HS-5 (cell line): ENCODE data around the gene ZNF473.

ENCODE experiments used
- DNase-seq: peaks from one replicate; pipeline ENCODE4 v3.0.0-alpha.2; 2012; ENCODE audit warnings: low read depth

ZNF473 gene

DNA sequence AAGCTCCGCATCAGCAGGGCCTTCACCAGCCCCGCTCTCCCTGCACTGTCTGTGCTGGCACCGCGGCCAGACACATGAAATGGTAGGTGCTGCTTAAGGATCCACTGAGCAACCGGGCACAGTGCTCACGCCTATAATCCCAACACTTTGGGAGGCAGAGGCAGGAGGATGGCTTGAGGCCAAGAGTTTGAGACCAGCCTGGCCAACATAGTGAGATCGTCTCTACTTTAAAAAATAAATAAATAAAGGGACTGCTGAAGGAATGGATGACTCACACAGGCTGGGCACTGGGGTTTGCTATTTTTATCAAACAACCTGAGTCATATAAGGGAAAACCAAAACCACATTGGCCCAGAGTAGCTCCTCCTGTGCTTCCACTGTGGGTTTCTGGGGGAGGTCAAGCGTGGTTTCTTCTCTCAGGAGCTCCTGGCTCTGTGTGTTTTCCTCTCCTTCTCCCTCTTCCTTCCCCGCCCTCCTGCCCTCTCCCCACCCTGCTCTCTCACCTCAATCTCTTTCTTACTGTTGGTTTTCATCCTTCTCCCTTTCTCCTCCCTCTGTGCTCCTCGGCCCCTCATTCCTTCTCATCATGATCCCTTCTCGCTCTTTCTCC, 21.9 kb upstream of the ZNF473 start:
- peak; percentile 92 for DNase-seq

DNA sequence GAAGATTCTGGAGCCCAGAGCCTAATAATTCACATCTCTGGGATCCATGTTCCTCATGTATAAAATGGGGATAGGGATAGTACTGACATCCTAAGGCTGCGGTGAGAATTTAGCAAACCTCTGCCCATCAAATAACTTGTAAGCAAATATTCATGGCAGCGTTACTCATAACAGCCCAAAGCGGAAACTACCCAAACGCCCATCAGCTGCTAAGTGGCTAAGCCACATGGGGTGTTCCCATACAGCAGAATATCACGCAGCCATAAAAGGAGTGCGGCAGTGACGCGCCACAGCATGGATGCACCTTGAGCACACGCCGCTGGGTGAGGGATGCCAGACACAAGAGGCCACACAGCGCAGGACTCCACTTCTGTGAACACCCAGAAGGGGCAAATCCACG, 20.4 kb upstream of the ZNF473 start:
- DNase-seq: no peak

DNA sequence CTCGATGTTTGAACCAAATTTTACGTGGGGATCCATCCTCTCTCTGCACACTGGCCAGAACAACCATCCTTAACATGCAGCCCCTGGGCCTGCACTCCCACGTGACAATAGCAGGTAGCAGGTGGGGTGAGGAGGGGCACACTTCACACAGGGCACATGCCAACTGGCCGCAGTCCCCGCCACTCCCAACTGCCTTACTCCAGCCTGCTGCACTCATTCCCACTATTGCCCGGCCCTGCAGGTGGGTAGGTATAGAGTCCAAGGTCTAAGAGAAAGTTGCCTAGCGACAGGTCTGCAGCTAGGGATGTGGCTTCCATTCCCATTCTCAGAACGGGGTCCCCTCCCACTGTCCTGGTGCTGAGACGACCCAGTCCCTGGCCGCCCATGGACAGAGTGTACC, 18.6 kb upstream of the ZNF473 start:
- no peak for DNase-seq

DNA sequence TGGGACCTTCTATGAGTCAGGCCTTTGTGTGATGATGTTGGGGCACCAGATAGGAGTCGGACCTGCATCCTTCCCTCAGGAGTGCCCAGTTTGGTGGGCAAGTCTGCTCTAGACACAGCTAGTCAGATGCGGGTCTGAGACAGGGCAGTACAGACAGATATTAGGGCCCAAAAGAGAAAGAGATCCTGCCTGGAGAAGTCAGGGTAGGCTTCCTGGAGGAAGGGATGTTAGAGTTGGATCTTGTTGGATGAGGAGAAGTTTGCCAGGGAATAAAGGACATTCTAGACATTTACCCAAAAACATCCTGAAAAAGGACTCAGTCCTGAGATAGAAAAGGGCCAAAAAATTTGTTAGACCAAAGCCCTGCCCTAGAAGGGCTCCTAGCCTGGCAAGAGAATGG, 17.9 kb upstream of the ZNF473 start:
- no peak for DNase-seq

DNA sequence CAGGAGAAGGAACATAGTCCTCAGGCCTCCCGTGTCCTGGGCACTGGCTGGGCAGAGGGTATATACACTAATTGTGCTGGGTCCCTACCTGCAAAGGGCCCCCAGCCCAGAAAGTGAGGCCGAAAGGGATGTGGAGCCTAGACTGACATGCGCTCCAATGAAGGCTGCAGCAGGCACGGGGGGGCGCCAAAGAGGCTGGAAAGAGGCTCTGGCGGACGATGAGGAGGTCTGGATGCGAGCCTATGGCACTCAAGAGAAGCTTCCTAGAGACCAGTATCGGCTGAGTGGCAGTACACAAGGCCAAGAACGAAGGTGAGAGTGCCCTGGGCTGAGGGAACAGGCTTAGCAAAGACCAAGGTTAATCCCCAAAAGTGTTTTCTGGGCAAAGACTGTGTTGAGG, 17.3 kb upstream of the ZNF473 start:
- no peak for DNase-seq

DNA sequence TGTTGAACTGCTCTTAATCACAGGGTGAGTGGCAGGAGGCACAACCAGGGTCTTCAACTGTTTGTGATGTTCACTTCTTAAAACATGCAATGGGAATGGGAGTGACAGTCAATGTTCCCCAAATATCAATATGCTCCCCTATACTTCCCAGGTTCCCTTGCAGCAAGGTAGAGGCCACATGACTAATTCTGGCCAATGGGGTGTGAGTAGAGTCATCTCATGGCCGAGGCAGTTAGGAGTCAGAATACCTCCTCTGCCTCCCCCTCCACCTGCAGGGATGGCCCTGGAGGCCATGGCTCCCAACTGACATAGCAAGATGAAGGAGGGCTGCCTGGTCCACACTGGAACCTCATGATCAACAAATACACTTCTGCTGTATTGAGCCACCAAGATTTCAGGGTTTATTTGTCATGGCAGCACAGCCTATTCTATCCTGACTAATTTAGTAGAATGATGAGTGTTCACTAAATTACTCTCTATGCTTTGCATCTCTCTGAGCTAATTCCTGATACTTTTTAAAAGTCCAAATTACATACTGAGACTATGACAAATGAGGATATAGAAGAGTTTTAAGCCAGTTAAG, 9.5 kb upstream of the ZNF473 start:
- no peak for DNase-seq

DNA sequence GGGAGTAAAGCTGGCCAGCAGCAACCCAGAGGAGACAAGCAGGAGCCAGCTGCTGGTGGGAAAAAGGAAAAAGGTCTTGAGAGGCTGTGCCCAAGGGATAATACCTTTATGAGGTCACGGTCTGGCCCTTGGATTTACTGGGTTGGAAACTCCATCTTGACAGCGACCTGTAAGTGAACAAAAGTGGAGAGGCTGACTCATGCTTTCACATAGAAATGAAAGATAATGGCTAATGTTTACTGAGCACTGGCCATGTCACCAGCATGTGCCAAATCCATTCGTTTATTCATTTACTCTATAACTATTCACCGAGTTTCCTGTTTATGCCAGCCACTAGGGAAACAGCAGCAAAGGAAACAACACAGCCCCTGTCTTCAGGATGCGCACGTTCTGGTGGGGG, 5.3 kb upstream of the ZNF473 start:
- DNase-seq: no peak

DNA sequence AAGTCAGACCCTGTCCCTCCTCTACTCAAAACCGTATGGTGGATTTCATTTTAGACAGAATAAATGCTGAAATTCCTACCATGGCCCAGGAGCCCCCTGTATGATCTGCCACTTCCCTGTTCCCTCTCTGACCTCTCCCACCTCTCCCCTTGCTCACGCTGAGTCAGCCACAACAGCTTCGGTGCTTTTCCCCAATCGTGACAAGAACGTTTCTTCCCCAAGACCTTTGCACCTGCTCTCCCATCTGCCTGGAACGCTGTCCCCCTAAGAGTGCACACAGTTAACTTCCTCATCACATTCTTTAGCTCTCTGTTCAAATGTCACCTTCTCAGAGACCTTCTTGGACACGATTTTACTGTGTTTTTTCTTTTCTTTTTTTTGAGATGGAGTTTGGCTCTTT, 3.0 kb upstream of the ZNF473 start:
- DNase-seq: no peak

DNA sequence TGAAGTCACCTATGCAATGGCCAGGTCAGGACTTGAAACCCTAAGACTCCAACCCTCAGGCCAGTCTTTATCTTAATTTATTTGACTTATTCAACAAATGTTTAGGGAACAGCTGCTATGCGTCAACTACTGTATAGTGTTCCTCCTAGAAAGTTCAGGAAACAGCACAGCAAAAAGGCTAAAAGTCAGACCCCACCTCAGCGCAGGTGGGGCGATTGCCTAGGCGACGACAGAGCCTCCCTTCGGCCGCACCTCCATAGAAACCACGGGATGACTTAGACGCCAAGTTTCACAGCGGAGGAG, 1.1 kb upstream of the ZNF473 start:
- DNase-seq: no peak

DNA sequence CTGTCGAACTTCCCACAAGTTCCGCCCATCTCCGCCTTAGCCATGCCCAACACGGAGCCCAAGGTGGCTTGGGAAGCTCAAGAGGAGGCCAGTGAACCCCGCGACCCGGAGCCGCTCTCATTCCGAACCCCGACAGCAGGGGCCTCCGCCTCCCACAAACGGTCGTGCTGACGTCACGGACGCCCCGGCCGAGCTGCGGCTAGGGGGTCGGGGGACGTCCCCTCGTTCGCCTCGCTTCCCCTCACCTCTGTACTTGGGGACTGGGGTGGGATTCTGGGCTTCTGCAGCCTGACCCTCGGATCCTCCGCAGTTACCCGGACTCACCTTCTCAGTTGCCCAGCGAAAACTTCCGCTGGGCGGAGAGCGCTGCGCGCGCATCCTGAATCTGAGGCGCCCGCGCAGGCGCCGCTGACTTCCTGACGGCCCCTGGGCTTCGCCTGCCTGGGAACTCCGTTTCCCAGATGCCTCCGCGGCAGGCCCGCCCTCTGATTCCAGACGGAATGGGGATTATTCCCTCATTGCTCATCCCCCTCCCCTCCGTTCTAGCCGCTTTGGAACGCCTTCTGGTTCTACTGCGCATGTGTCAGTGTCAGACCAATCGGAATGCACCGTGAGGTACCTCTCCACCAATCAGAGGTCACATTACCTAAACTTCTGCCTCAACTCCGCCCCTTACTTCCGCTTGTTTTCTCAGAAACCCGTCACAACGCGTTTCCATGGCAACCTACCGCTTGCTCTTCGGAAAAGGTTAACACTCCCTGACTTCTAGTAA, 597 bp upstream of the ZNF473 start, which contains the start of gene VRK3:
VRK3 (minus strand) TSS at position 351 of the 772 bp plus-strand sequence. CDS start 9,210 bp downstream, outside the sequence.
- peak; percentile 100 for DNase-seq

DNA sequence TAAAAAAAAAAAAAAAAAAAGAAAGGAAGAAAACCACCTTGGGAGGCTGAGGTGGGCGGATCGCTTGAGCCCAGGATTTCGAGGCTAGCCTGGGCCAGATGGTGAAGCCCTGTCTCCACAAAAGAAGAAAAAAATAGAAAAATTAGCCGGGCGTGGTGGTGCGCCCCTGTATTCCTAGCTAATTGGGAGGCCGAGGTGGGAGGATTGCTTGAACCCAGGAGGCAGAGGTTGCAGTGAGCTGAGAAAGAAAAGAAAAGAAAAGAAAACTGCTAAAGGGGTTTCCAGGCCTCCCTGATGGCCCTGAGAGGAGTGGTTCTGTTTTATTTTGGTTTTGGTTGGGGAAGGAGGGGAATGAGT, 723 bp downstream of the ZNF473 start:
- DNase-seq: no peak

DNA sequence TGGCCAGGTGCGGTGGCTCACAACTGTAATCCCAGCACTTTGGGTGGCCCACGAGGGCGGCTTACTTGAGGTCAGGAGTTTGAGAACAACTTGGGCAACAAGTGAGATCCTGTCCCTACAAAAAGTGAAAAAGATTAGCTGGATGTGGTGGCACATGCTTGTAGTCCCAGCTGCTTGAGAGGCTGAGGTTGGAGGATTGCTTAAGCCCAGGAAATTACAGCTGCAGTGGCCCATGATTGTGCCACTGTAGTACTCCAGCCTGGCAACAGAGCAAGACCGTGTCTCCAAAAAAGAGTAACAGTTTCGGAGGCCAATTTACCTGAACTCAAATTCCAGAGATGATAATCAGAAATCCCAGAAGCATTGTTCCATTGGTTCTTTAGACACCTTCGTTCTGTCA, 4.4 kb downstream of the ZNF473 start:
- no peak for DNase-seq

DNA sequence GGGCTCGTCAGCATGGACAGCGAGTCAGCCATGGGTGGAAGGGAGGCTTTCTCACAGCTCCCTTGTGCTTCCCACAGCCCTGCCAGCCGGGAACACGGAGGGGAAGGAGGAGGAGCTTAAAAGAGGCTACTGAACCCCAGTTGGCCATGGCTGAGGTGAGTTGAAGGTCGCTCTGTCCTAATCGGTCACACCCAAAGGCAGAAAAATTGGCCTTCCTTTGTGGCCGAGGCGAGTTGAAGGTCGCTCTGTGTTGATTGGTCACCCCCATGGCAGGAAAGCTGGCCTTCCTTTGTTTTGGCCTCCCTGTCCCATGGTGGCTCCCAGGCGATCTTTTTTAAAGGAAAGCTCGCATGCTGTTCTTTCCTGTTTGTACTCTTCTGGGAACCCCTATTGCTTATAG, 5.1 kb downstream of the ZNF473 start:
- no peak for DNase-seq

DNA sequence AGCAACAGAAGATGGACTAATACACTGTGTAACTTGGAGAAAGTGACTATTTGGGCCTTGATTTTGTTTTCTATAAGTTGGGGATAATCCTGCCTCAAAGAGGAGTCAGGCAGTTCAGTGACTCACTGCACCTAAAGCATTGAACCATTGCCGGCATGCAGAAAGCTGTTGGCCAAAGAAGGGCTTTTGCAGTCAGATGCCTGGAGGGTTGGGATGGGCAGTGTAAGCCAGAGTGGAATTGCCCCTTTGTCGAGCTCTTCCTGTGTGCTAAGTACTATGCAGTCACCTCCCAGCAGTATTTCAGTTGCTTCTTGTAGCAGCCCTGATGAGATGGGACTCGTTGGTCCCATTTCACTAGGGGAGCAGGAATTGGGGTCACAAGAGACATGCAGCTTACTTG, 11.1 kb downstream of the ZNF473 start:
- no peak for DNase-seq

DNA sequence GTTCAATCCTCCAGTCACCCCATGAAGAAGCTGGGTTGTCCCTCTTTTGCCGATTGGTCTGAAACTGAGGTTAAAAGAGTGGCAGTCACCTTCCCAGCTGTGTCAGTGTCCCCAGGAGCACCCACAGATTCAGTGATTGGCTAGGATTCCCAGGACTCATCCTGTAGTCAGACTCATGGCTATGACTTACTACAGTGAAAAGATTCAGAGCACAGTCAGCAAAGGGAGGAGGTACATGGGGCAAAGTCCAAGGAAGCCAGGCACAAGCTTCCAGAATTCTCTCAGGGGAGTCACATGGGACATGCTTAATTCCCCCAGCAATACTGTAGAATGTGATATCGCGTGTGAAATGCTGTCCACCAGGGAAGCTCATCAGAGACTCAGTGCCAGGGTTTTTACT, 14.2 kb downstream of the ZNF473 start:
- DNase-seq: no peak

DNA sequence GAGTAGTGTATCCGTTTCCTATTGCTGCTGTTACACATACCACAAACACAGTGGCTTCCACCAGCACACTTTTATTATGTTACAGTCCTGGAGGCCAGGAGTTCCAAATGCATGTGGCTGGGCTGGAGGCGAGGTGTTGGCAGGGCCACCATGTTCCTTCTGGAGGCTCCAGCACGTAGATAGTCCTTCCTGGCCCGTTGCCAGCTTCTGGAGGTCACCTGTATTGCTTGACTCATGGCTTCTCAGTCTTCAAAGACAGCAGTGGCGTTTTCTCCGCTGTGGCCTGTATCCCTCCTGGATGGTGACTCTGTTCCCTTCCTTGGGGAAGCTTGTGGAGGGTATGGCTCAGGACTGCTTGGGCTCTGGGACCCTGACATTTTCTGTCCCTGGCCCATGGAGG, 15.2 kb downstream of the ZNF473 start:
- DNase-seq: no peak

DNA sequence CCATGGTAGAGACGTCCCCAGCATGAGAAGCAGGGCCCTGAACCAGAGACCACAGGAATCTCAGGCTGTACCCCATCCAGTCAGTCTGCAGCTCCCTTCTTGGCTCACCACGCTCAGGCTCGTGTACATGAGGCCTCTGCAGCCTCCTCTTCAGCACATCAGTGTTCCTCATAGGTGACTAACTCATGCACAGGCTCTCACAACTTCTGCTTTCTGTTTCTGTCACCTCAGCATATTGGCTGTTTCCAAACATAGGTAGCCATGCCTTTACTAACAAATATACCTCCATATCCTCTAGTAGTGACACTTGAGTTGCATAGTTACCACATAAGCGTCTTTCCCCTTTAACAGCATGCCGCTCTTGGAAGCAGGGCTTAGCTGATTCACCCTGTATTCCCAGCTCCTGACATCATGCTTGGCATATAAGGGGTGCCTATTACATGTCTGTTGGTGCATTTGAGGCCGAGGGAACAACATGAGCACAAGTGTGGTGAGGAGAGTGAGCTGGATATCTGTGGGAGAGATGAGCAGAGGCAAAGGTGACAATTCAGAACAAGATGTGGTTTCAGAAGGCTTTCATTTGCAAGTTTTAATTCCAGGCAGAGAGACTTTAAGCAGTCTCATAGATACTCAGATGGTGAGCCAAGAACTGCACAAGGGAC, 16.7 kb downstream of the ZNF473 start:
- no peak for DNase-seq

DNA sequence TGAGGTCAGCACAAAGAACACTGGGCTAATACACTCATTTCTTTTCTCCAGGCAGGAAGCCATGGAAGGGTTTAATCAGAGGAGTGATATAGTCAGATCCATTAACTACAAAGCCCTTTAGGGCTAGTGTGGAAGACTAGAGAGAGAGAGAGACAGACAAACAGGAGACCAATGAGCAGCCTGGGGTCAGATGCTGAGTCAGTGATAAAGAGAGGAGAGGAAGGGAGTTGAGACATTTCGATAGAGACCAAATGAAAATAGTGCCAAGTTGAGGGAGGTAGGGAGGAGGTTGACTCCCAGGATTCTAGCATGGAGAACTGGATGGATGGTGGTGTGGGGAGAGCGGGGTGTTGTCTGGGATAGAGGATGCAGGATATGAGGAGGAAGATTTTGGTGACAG, 18.2 kb downstream of the ZNF473 start:
- no peak for DNase-seq

DNA sequence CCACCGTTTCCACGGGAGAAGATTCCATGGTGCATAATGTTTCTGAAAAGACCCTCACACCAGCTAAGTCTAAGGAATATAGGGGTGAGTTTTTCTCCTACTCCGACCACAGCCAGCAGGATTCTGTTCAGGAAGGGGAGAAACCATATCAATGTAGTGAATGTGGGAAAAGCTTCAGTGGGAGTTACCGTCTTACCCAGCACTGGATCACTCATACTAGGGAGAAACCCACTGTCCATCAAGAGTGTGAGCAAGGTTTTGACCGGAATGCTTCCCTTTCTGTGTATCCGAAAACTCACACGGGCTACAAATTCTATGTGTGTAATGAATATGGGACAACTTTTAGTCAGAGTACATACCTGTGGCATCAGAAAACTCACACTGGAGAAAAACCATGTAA, 19.1 kb downstream of the ZNF473 start:
- no peak for DNase-seq

DNA sequence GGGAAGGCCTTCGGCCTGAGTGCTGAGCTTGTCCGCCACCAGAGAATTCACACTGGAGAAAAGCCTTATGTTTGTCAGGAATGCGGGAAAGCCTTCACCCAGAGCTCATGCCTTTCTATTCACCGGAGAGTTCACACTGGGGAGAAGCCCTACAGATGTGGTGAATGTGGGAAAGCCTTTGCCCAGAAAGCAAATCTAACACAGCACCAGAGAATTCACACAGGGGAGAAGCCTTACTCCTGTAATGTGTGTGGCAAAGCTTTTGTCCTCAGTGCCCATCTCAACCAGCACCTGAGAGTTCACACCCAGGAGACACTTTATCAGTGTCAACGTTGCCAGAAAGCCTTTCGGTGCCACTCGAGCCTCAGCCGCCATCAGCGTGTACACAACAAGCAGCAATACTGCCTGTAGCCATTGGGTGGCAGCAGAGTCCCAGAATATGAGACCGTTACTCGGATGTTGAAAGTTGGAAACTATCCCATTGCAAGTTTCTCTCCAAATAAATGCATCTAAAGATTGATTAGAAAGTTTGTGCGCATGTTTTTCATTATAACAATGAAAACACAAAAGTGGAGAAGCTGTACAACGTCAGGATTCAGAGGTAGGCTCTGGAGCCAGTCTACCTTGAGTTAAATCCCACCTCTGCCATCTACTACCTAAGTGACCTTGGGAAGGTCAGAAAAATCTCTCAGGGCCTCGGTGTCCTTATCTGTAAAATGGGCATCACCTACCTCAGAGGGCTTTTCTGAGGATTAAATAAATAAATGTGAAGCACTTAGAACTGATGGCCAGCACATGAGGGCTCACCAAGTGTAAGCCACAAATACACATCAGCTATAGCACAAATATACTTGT, 21.1 kb downstream of the ZNF473 start:
- DNase-seq: no peak

DNA sequence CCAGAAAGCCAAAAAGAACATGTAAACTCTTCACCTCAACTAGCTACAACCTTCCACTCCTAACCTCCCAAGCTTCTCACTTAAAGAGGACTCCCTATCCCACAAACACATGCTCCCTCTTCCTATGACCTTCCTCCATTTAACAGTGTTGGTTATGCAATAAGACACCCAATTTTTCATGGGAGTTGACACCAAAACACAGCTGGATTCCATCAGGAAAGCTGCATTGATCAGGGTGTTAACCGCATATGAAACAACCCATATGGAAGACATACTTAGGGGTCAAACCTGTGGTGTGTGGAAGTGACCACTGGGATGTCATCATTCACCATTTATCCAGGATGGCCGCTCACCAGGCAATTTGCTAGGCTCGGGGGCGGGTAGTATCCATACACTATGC, 21.9 kb downstream of the ZNF473 start:
- no peak for DNase-seq
